Activated CD4-positive, alpha-beta T cell treated with anti-CD3 and anti-CD28 coated beads, Interleukin-2, amount 50 U/mL, for 24 hours (primary cell): ENCODE measurements around the gene MARVELD3.
"Not testable (repeated sequence)": the region's sequence is repeated elsewhere in the genome, so short reads cannot be mapped to it uniquely, and the experiment has no call there.

Experiments used
- DNase-seq, 2 donors: peaks; one replicate each; pipeline ENCODE4 v3.0.0-alpha.2; 2020; ENCODE audit warnings: low read depth in 1 of 2, low spot score in 1 of 2

MARVELD3 gene

GRCh38 chr16:71626018-71626857 is at the start of gene MARVELD3:
TSS of gene MARVELD3 (plus strand) at chr16:71626184. CDS start at chr16:71626230, 46 bp downstream.
- DNase-seq = peak in 1 of 2 donors; percentile 6

- no peak for DNase-seq
Observed at GRCh38 chr16:71576971-71577370, 49.0 kb upstream of the MARVELD3 start, which contains the start of gene TAT. TSS of gene TAT (minus strand) at chr16:71577092. CDS start at chr16:71576415, 677 bp downstream.

GRCh38 chr16:71582553-71582848 is 43.5 kb upstream of the MARVELD3 start:
- DNase-seq = not testable (repeated sequence)

- no peak for DNase-seq
Observed at GRCh38 chr16:71584543-71585317, 41.3 kb upstream of the MARVELD3 start.

GRCh38 chr16:71585318-71585703 is 40.7 kb upstream of the MARVELD3 start:
- no peak for DNase-seq

- DNase-seq = not testable (repeated sequence)
Observed at GRCh38 chr16:71589334-71589733, 36.6 kb upstream of the MARVELD3 start.

- not testable (repeated sequence) for DNase-seq
Observed at GRCh38 chr16:71590071-71590470, 35.9 kb upstream of the MARVELD3 start.

- no peak for DNase-seq
Observed at GRCh38 chr16:71590584-71590983, 35.4 kb upstream of the MARVELD3 start.

- no peak for DNase-seq
Observed at GRCh38 chr16:71591917-71592316, 34.1 kb upstream of the MARVELD3 start.

GRCh38 chr16:71593048-71593999 is 32.7 kb upstream of the MARVELD3 start:
- DNase-seq = no peak

- DNase-seq = no peak
Observed at GRCh38 chr16:71594000-71594646, 31.9 kb upstream of the MARVELD3 start.

- not testable (repeated sequence) for DNase-seq
Observed at GRCh38 chr16:71595340-71595826, 30.6 kb upstream of the MARVELD3 start.

GRCh38 chr16:71598426-71598825 is 27.6 kb upstream of the MARVELD3 start:
- DNase-seq = not testable (repeated sequence)

GRCh38 chr16:71600822-71601221 is 25.2 kb upstream of the MARVELD3 start:
- DNase-seq = no peak

GRCh38 chr16:71609066-71609465 is 16.9 kb upstream of the MARVELD3 start:
- no peak for DNase-seq

- no peak for DNase-seq
Observed at GRCh38 chr16:71610447-71610846, 15.5 kb upstream of the MARVELD3 start.

- DNase-seq = peak; percentile 68 to 72
Observed at GRCh38 chr16:71610936-71611871, 14.8 kb upstream of the MARVELD3 start.

- DNase-seq = not testable (repeated sequence)
Observed at GRCh38 chr16:71614956-71615355, 11.0 kb upstream of the MARVELD3 start.

GRCh38 chr16:71618429-71618828 is 7.6 kb upstream of the MARVELD3 start:
- no peak for DNase-seq
